HT1080 (cell line): ENCODE data around the gene SMARCAL1. TPM values are rescaled to one million over a fixed set of nuclear protein-coding genes. Genes with fewer than 3 reads are reported as not detected.

ENCODE experiments used
- DNase-seq: peaks from one replicate; pipeline ENCODE4 v3.0.0-alpha.2; 2015; ENCODE audit warnings: low read depth
- total RNA-seq: library from RNA; depleted of rRNA; stranded (reverse); fragments of >200 nt; shearing (Covaris generic); gene quantifications from 2 replicates; pipeline ENCODE4 v1.2.3, GENCODE V29; 2014

SMARCAL1 gene
- total RNA-seq, 1 experiment from 2014 or later, result 14.6 TPM

- no peak for DNase-seq
These were observed 62.8 kb downstream of the SMARCAL1 start for GRCh38 chr2:216474925-216475670.

DNA sequence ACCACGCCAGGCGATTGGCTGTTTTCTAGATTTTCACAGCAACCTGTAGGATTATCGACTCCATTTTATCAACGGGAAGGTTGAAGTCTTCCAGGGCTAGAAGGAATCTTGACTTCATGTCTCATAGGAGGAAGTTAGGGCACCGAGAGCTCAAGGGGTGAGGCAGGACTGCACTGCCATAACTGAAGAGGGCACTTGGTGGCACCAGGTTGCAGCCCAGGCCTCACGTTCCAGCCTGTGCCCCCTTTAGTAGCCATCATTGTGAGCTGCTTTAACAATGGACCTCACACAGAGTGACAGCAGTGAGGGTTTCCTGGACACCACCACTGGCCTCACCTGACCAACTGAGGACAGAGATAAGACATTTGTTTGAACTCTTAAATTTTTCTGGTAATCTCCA lies 63.5 kb downstream of the SMARCAL1 start:
- no peak for DNase-seq

- DNase-seq, result no peak
These were observed 65.2 kb downstream of the SMARCAL1 start for GRCh38 chr2:216477283-216478035.

DNA sequence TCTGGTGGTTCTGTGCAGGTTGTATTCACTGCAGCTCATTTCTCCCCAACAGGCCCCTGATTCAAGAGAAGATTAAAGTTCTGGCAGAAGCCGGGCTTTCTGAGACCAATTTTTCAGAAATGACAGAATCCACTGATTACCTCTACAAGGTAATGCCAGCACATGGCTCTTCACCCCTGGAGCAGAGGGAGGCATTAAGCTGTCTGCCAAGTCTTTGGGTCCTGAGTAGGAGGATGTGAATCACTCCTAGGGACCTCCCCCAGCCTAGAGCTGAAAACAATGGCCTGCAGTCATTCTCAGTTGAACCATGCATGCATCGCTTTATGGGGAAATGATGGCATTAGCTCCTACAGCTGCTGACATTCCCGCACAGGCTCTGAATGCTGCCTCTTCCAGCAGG lies 65.9 kb downstream of the SMARCAL1 start:
- peak; percentile 96 for DNase-seq

- DNase-seq, result no peak
These were observed 66.5 kb downstream of the SMARCAL1 start for GRCh38 chr2:216478791-216479190.

DNA sequence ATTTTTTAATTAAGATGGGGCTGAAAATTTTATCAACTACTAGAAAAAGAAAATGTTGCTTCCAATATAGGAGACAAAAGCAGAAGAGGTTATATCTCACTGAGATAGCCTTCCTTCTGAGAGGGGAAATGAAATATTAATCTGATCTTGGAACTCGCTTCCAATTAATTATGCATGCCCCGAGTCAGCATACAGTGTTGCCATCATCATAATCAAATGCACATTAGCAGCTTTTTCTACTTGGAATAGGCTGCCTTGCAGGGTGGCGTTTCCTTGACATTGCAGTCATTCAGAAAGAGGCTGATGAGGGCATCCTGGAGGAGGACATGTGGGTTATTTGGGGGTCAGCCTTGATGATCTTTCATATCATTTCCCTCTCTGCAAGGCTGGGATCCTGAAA lies 67.9 kb downstream of the SMARCAL1 start:
- DNase-seq, result no peak

GRCh38 chr2:216482640-216483039 lies 70.4 kb downstream of the SMARCAL1 start:
- no peak for DNase-seq

DNA sequence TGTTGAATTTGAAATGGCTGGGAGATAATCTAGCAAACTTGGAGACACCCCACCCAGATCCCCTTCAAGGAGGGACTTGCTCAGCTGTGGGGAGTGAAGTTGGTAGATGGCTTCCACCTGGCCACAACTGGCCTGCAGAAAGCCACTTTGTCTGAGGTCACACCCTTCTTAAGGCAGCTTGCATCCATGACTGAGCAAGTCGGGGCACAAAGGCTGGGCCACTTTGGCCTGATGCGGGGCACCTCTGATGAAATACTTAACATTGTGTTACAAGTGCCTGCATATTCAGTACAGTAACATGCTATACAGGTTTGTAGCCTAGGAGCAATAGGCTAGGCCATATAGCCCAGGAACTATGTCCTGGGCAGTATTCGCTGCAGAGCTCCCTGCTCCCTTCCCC lies 73.0 kb downstream of the SMARCAL1 start:
- DNase-seq, result no peak

GRCh38 chr2:216485745-216486144 lies 73.5 kb downstream of the SMARCAL1 start:
- DNase-seq, result no peak

GRCh38 chr2:216486271-216486670 lies 74.0 kb downstream of the SMARCAL1 start:
- DNase-seq, result no peak

GRCh38 chr2:216486708-216487107 lies 74.4 kb downstream of the SMARCAL1 start:
- DNase-seq, result peak; percentile 63

DNA sequence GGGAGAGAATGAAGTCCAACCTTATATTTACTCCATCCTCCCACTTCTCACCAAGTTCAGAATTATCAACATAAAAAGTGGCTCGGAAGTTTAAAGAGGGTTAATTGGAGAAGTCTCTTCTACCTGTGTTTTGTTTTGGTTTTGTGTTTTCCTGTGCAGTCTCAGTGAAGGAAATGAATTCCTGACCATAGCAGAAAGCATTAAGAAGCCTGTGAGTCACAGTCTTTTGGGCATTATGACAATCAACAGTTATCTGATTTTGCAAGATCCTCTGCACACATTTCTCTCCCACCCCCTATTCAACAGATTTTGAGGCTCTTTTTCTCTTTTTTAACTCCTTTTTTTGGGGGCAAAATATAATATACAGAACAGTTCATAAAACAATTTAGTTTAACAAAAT lies 77.8 kb downstream of the SMARCAL1 start:
- peak; percentile 86 for DNase-seq

DNA sequence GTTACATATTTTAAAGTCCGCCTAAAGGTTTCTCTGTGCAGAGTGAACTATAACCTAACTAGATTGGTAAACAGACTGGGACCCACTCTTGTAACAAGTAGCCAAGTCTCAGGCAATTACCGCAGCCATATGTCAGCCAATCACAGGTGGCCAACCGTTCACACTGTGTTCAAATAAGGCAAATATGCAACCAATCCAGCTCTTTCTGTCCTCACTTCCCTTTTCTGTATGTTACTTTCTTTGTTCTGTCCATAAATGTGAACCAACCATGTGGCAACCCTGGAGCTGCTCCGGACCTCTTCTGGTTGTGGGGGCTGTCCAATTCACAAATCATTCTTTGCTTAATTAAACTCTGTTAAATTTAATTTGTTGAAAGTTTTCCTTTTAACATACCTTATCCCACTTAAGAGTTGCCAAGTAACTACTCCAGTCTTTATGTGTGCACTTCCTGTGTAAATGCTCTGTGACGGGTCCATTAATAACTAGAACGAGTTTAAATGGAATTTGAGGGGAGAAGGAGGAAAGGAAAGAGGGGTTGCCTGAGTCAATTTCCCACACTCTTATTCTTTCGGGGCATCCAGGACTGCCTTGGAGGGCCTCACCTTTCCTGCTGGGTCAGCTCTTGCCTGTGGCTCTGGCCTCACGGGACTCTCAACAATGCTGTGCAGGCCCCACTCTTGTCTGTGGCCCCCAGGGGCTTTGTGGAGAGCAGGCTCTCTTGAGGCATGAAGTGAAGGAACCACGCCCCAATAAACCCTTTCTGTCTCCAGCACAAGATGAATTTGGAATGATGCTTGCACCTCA lies 79.7 kb downstream of the SMARCAL1 start:
- no peak for DNase-seq

GRCh38 chr2:216492597-216493333 lies 80.5 kb downstream of the SMARCAL1 start:
- DNase-seq, result peak; percentile 97

DNA sequence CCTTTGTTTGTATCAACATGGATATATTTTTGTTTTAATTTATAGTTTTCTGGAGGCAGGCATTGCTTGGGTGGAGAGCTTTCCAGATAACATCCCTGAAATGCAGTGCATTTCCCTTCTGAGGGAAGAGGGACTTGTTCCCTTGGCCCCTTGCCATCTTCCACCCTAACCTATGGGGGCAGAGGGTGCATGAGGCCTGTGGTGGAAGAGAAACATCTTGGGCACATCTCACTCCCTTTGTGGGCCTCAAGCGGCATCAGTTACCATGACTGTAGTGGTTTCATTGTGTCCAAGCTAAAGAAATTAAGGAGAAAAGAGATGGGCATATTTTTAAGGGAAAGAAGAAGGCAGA lies 81.0 kb downstream of the SMARCAL1 start:
- DNase-seq, result no peak

- DNase-seq, result peak; percentile 81
These were observed 83.4 kb downstream of the SMARCAL1 start for GRCh38 chr2:216495656-216496055.

DNA sequence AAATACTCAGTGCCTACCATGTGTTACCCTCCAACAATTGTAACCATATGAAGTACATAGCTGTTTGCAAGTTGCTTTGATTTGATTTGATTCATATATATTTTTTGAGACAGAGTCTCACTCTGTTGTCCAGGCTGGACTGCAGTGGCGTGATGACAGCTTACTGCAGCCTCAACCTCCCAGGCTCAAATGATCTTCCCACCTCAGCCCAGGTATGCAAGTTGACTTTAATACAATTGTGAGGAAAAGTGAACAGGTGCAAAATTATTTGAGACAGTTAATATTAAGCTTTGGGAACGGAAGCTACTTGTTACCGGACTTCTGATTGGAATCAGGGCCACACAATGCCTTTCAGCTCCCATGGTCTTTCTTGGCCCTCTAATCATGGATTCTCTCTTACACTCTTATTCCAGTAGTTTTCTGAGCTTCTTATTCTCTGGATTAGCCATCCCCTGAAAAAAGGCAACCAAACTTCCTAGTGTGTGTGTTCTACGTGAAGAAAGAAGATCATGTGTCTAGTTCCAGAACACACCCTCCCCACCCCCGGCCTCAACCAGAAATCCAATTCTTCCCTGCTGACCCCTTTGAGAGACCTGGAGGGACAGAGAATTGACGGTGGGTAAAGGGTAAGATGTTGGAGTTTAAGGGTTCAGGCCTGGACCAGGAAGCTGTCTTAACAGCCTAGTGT lies 85.2 kb downstream of the SMARCAL1 start:
- DNase-seq, result no peak

GRCh38 chr2:216498070-216498378 lies 85.7 kb downstream of the SMARCAL1 start:
- DNase-seq, result peak; percentile 31

DNA sequence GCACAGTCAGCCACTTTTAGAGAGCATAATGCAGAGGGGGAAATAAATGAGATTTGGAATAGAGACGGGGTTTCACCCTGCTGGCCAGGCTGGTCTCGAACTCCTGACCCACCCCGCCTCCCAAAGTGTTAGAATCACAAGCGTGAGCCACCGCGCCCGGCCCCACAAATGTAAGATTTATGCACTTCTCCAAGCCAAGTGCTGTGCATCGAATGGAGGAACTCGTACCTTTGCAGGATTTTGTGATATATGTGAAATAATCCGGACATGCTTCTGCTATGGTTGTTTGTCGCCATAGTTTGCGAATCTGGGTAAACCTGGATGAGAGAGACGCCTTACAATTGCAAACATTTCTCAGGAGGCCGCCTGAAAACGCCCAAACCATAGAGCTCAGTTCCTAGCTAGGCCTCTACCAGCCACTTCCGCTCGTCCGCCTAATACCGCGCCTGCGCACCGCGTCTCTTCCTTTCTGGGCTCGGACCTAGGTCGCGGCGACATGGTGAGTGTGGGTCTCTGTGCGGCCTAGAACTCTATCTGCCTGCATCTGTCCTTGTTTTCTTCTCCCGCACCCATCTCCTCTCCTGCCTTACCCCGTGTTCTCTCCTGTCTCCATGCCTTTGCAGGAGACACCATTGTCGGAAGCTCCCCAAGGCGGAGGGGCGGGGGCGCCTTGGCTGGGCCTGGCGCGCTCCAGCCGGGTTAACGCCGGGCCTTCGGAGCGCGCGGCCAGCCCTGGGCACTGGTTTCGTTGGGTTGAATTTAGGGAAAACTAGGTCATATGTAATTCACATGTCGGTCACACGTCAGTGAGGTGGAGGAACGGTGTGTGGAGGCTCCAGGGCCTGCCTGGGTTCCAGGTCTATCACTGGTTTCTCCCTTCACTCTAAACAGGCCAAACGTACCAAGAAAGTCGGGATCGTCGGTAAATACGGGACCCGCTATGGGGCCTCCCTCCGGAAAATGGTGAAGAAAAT lies 86.4 kb downstream of the SMARCAL1 start, which contains the start of gene RPL37A:
RPL37A (plus strand) TSS at position 466 of the 974 bp plus-strand sequence; CDS start at position 497, 31 bp downstream.
- DNase-seq, result peak; percentile 95
